Cardiac fibroblast (primary cell): ENCODE results near the gene NUDT14.

Experiments
- DNase-seq, 2 donors: peaks; one replicate each; pipeline versions ENCODE4 v3.0.0 to v3.0.0-alpha.2; 2010; ENCODE audit warnings: low read depth in 2 of 2
- H3K4me3 ChIP-seq, 2 donors: replicated peaks in 1 of 2; 1 replicate in 1 of 2; 2 replicates in 1 of 2; pipeline ENCODE4 v1.5.1; 2011; ENCODE audit warnings: low read depth in 2 of 2, low read length in 2 of 2, mild to moderate bottlenecking in 2 of 2, moderate library complexity in 1 of 2
- TF ChIP-seq, protein P1 (sequence below): IDR thresholded peaks from one replicate; pipeline ENCODE4 v1.5.1; 2011; ENCODE audit warnings: low read depth, mild to moderate bottlenecking, low read length, inconsistent platforms

The NUDT14 gene

DNA sequence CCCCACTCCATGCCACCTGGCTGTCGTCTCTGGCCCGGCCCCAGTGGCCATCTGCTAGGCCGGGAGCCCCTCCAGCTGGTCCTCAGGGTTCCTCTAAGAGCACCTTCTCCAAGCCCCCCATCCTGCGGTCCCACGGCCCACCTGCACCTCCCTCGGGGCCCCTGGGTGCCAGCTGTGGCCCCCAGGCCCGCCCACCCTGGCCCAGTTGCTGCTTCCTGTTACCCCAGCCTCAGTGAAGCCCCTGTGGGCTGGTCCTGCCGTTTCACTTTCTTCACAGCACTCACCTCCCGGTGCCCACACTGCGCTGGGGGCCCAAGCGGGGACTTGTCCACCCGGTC, 27.6 kb upstream of the NUDT14 start:
- DNase-seq, result no peak

DNA sequence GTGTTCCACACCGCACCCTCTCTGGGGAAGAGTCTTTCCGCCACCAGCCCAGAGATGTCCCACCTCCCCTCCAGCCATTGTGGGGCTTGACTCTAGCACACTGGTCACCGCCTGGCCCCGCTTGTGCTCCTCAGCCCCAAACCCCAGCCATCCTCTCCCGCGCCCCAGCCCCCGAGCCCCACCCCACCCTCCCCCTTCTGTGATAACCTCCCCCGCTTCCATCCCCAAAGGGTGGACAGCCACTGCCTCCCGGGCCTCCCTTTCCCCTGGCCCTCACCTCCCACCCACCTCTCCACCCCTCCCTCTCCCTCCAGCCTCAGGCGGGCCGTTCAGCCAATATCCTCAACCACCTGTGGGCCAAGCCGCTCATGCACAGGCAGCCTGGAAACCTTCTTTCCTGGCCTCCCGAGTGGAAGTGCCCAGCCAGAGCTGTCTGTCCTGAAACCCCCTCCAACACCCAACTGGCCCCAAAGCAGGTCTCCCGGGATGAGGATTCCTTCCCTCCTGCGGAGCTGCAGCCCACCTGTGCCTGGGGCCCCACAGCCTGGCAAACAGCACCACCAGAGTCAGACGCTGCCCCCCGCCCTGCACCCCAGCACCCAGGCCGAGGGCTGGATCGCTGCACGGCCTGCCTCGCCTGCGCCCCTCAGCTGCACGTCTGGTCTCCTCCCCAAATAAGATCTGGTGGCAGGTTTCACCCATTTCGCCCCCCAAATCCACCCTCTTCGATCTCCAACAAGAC, 27.1 kb upstream of the NUDT14 start:
- no peak for DNase-seq
- TF ChIP-seq, protein P1, sequence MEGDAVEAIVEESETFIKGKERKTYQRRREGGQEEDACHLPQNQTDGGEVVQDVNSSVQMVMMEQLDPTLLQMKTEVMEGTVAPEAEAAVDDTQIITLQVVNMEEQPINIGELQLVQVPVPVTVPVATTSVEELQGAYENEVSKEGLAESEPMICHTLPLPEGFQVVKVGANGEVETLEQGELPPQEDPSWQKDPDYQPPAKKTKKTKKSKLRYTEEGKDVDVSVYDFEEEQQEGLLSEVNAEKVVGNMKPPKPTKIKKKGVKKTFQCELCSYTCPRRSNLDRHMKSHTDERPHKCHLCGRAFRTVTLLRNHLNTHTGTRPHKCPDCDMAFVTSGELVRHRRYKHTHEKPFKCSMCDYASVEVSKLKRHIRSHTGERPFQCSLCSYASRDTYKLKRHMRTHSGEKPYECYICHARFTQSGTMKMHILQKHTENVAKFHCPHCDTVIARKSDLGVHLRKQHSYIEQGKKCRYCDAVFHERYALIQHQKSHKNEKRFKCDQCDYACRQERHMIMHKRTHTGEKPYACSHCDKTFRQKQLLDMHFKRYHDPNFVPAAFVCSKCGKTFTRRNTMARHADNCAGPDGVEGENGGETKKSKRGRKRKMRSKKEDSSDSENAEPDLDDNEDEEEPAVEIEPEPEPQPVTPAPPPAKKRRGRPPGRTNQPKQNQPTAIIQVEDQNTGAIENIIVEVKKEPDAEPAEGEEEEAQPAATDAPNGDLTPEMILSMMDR, result no peak
- no peak overlapping the region for H3K4me3 ChIP-seq

More for the DNA sequence above, 27.6 kb upstream of the NUDT14 start:
- no peak overlapping the region for H3K4me3 ChIP-seq
- TF ChIP-seq, protein P1, result no peak

DNA sequence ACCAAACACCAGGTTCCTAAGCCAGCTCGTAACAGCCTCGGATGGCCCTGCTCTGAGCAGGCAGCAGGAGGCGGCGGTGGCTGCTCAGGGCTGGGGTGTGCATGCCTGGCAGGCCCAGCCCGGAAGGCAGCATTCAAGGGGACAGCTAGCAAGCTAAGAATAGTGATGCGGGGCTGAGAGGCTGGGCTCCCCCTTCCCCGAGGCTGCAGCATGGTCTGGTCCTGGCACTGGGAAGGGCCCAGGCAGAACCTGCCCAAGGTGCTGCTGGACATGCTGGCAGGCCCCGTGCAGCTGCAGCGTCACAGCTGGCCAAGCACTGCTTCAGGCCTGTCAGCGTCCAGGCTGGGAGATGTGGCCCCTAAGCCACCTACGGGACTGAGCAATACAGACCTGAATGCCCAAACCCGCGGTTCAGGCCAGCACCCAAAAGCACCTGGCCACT, 26.4 kb upstream of the NUDT14 start:
- DNase-seq, result no peak
- TF ChIP-seq, protein P1, result no peak
- H3K4me3 ChIP-seq, result no peak overlapping the region

DNA sequence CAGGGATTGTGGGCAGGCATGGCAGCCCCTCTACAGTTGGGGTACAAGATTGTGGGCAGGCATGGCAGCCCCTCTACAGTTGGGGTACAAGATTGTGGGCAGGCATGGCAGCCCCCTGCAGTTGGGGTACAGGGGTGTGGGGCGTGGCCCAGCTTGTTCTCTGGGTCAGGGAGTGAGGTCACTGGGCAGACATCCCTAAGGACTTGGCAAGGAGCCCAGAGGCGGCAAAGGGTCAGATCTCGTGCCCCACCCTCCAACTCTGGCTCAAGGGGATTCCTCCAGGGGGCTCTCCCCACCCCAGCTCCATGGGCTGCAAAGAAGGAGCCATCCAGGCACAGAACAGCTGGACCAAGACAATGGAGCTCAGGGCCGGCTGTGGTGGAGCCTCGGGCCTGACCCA, 25.8 kb upstream of the NUDT14 start:
- TF ChIP-seq, protein P1, result no peak
- DNase-seq, result no peak
- H3K4me3 ChIP-seq, result no peak overlapping the region

DNA sequence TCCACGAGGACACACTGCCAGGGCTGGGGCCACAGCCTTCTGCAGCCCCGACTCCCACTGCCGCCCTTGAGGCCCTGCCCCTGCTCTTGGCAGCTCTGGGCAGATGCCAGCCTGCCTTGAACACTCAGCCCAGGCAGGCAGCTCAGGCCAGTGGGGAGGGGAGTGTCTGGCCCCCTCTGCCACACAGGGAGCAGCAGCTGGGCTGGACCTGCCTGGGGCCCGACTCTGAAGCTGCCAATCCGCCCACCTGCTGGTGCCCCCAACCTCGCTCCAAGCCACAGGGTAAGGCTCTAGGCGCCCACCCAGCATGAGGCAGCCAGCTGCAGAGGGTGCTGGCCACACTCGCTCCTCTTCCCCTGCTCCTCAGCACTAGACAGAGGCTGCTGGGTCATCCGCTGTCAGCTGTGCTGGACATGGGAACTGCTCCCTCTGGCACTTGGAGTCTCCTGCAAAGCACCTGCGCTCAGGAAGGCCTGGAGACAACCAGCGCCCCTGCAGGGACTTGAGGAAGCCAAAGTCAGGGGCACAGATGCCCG, 24.6 kb upstream of the NUDT14 start:
- no peak for DNase-seq
- no peak overlapping the region for H3K4me3 ChIP-seq
- TF ChIP-seq, protein P1, result no peak

DNA sequence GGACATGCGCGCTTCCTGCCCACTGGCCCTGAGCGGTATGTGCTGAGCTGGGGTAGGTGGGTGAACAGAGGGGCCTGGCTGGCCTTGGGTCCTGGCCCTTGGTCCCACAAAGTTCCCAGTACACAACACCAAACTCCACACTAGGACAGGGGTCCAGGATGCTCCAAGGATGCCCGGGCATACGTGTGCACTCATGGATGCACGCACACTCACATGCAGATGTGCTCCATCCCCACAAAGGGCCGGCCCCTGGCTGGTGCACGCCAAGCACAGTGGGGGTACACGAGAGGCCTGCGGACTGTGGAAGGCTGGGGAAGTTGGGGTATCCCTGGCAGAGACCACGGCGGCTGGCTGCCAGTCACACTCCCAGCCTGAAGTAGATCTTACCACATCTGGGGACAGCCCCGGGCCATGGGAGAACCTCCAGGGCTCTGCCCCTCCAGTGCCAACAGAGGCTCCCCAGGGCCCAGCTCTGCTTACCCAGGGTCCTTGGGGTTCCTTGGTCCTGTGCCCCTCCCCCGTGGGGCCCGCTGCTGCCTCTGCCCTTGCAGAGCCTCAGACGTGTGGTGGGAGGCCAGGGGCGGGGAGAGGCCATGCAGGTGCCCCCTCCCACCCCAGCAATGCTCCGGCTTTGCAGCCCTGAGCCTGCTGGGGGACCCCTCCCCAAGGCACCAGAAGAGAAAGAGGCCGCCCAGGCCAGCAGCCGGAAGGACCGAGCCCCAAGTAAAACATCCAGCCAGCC, 24.0 kb upstream of the NUDT14 start:
- no peak for DNase-seq
- TF ChIP-seq, protein P1, result no peak
- H3K4me3 ChIP-seq, result no peak overlapping the region
